Posterior vena cava (tissue), 2 donors: ENCODE data around the gene SLIT1. TPM values are rescaled to one million over a fixed set of nuclear protein-coding genes. Genes with fewer than 3 reads are reported as not detected.

Experiments
- DNase-seq: peaks from one replicate; pipeline ENCODE4 v3.0.0-alpha.2; 2020; ENCODE audit warnings: low spot score
- intact Hi-C, 2 donors: fragments of 100-400 bp; cut with DNase I; formaldehyde crosslinking; loops; one replicate each; pipeline versions ENCODE4 v1.14.1 to v1.14.2; 2022 to 2023
- total RNA-seq, 2 donors: library from RNA; stranded (reverse); fragmentation: NEBNext Ultra II Directional; extraction: Animal tissue kit (Norgen Biotek cat#: 25700); gene quantifications; one replicate each; pipeline ENCODE4 v1.2.1, GENCODE V29; 2021
- donor health status: DM: yes; HTN: yes; CAD: no.
- donor health status: DM: yes; HTN: yes; CAD: no.

Gene SLIT1
- total RNA-seq, 2 donors from 2014 or later = 0.23 to 0.33 TPM

DNA sequence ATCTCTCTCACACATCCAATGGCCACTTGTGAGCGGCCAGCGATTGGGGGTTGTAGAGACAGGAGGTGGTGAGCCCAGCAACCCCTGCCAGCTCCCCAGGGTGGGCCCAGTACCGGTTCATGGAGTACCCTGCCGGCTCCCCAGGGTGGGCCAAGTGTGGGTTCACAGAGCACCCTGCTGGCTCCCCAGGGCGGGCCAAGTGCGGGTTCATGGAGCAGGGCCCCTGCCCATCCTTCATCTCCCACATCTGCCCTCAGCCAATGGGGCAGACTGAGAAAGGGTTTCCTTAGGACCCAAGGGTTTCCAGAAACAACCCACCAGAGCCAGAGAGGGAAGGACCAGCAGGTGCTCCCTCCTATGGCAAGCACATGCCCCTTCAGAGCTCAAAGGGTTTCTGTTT, 21.4 kb upstream of the SLIT1 start:
- DNase-seq = peak; percentile 75
- intact Hi-C loops = loop anchor here in 1 of 2 donors (5.0 kb wide), 1 partner anchor 135 kb away; no protein-coding TSS in a partner anchor

DNA sequence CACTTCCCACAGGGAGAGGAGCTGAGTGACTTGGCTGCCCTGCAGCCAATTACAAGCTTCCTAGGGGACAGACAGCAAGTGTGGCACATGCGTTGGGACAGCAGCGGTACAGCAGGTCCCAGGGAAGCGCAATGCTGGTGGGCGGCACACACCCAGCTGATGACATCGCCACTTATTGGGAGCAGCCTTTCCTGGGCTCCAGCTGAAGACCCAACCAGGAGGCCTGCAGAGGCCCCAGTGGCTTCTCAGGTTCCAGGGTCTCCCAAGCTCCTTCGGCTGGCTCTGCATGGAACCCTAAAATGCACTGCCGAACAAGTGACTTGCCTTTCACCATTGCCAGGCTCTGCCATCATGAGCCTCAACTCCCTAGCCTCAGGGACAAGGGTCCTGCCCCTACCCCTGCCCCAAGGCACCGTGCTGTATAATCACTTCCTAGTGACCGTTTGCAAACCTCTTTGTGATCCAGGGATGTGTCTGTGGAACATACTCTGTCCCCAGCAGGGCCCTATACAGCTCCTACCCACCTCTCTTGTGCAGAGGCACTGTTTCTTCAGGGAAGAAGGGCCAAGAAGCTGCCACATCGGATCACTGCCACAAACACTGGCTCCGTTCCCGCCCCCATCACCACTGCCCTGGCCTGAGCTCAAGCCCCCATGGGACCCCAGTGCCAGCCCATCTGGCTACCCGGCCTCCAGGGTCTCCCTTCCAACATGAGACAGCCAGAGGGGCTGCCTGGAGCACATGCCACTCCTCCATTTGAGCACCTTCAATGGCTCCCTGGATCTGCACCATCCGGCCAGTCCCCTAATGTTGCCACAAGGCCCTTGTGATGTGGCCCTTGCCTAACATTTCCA, 19.3 kb upstream of the SLIT1 start:
- peak; percentile 75 for DNase-seq
- intact Hi-C loops = loop anchor here in 1 of 2 donors (5.0 kb wide), 1 partner anchor 133 kb away; no protein-coding TSS in a partner anchor

DNA sequence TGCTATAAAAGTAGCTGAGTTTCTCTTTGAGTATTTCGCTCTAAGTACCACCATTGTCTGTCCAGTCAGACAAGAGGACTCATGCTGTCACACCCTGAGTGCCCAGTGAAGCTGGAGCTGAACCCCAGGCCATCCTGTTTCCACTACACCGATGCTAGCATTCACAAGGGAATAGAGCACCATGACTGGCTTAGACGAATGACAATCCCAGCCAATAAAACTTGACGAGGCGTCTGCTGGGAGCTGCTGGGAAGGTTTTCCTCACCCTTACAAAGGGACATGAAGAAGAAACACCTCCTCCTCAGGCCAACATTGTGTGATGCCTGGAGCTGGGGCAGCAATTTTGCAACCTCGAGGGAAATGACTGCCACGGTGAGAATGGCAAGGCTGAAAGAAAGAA, 17.5 kb upstream of the SLIT1 start:
- intact Hi-C loops = no loop called here
- DNase-seq = peak; percentile 63

DNA sequence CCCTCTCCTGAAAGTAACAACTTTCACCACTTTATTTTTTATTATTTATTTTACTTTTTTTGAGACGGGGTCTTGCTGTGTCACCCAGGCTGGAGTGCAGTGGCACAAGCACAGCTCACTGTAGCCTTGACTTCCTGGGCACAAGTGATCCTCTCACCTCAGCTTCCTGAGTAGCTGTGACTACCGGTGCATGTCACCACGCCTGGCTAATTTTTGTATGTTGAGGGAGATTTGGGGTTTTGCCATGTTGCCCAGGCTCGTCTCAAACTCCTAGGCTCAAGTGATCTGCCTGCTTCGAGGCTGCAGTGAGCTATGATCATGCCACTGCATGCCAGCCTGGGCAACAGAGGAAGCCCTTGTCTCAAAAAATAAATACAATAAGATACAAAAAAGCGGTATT, 14.9 kb upstream of the SLIT1 start:
- DNase-seq = peak; percentile 36
- intact Hi-C loops = no loop called here

DNA sequence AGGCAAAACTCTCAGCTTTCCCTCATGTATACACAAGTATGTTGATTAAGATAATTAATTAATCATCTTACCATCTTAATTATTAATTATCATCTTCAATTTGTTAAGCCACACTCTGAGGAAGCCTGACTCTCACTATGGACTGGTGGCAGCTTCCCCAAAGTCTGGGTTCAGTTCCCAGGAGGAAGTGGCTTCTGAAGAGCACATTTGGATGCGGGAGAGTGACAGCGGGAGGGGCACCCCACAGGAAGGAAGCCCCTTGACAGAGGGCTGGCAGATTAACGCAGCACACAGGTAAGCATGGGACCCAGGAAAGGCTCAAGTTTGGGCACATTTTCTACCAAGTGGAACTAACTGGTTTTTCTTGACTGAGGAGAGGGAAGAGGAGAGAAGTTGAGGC, 13.4 kb upstream of the SLIT1 start:
- no peak for DNase-seq
- intact Hi-C loops = loop anchor here in 1 of 2 donors (5.0 kb wide), 1 partner anchor 122 kb away; no protein-coding TSS in a partner anchor

DNA sequence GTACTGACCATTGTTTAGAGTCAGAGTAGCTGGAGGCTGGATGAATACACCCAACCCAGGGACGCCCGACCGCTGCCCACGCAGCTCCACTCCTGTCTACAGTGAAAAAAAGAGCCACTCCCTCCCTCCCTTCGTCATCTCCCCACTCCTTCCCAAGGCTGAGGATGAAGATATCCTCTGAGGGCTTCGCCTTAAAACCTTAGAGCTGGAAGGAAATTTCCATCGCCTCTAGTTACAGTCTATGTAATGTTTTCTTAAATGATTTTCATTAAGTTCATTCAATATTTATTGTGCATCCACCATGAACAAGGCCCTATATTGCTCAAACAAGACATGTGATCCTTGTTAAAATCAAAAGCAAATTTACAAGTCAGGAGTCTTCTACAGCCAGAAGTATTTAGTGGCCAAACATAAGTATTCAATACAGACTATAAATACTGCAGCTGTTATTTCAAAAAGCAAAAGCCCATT, 11.3 kb upstream of the SLIT1 start:
- peak; percentile 16 for DNase-seq
- intact Hi-C loops = loop anchor here in 1 of 2 donors (5.0 kb wide), 1 partner anchor 120 kb away; no protein-coding TSS in a partner anchor

DNA sequence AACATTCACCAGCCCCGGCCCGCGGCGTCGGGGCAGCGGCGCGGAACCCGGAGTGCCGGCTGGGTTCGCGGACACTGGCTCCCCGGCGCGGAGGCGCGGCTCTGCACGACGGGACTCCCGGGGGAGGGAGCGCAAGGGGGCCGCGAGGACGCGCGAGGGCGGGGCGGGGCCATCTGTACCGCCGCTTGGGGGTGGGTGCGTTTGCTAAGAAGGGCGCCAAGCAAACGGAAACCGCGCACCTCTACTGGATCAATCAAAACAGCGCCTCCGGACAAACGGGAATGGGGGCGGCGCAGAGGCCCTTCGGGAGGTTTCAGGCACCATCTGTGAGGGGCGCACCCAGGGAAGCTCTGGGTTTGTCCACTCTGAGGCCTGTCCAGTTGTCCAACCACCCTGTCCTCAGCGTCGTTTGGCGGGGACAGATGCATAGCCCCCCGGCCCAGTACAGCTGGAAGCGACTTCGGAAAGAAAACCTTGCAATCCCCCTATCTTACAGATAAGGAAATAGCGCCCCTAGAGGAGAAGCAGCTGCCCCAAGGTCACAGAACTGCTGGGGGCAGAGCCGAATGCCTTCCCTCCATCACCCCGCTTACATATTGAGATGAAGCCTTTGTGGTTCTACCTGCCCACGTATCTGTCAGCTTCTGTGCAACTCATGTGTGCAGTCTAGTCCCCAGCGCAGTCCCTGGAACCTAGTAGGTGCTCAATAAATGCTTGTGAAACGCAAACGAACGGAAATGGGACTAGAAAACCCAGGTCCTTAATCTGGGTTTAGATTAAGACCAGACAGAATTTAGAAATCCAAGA, 10.7 kb upstream of the SLIT1 start:
- intact Hi-C loops = loop anchor here in 1 of 2 donors (5.0 kb wide), 1 partner anchor 119 kb away; no protein-coding TSS in a partner anchor
- DNase-seq = peak; percentile 83

DNA sequence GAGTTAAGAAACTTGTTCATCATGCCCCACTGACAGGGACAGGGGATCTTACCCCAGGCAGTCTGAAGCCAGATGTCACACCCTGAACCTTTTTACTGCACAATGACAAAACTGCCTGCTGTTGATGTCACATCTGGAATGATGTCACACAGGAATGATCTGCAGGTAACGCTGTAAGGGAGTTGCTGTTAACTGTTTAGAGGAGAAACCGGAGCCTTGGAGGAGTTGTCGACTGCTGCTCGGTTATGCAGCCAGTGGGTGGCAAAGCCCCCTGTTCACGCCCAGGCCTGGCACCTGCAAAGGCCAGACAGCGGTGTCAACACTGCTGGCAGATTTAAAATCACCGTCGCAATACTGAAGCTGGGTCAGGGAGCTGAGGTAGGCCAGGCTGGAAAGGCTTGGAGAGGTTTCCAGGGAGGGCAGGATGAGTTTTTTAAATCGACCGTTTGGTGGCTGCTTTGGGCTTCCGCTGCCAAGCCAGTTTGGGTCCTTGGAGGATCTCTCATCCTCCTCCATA, 10.0 kb upstream of the SLIT1 start:
- DNase-seq = peak; percentile 54
- intact Hi-C loops = loop anchor here in 1 of 2 donors (5.0 kb wide), 1 partner anchor 118 kb away; no protein-coding TSS in a partner anchor

DNA sequence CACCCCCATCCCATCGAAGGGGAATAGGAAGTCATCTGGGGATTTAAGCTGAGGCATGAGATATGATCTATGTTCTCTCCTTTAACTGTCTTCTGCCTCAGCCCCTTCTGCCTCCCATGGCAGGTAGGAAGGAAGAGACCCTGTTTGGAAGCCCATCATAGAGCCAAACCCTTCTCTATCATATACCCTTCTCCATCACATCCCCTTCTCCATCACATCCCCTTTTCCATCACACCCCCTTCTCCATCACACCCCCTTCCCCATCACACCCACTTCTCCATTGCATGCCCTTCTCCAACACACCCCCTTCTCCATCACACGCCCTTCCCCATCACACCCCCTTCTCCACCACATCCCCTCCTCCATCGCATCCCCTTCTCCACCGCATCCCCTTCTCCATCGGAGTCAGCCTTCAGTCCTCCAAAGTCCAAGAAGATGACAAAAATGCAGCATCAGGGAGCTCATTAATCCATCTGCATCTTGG, 7.2 kb upstream of the SLIT1 start:
- intact Hi-C loops = no loop called here
- peak; percentile 5 for DNase-seq

DNA sequence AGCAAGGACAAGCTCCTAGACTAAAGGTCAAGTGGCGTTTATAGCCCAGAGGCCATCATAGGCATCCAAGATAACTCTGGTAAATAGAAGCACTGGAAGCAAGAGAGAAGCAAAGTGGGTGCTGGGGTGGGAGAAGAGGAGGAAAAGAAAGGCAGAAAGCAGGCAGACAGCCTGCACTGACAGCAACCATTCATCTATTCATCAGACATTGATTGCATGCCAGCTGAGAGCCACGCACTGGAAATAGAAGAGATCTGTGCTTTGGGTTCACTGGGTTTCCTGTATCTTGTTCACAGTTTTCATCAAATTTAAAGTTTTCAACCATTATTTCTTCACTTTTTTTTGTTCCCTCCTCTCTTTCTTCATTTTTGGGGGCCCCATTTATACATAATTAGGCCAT, 4.7 kb upstream of the SLIT1 start:
- no peak for DNase-seq
- intact Hi-C loops = no loop called here

DNA sequence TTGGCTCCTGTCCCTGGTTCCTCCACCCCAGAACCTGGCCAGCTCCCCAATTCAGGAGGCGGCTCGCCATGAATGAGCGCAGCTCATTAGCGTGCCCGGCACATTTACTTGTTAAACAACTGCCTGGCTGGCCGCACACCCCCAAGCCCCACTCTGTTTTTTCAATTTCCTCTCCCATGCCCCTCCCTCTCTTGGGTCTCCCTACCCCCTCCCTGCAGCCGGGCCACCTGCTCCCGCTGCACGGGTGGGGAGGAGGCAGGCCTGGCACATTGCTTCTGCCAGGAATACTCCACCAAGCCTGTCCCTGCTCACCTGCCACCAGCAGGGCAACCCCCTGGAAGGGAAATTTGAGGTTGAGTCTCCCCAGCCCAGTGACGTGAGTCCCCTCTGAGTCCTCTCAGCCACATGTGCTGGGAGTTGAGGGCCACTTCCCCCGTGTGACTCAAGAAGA, 2.5 kb upstream of the SLIT1 start:
- DNase-seq = peak; percentile 40
- intact Hi-C loops = no loop called here

DNA sequence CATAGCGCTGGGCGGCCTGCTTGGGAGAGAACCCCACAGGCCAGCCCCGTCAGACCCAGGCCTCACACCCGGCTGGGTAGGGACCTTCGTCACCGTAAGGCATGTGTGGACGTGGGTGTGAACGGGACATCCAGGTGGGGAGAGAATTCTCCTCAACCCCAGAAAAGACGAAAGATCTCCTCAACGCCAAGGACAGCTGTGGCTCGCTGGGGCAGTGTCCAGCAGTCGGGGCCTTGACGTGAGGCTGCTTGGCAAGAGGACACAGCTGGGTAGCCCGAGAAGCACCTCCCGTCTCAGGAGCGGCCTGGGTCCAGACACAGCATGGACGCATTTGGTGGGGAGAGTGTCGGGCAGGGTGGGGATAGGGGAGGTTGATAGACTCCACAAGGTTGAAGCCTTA, 1.2 kb upstream of the SLIT1 start:
- DNase-seq = peak; percentile 45
- intact Hi-C loops = no loop called here

DNA sequence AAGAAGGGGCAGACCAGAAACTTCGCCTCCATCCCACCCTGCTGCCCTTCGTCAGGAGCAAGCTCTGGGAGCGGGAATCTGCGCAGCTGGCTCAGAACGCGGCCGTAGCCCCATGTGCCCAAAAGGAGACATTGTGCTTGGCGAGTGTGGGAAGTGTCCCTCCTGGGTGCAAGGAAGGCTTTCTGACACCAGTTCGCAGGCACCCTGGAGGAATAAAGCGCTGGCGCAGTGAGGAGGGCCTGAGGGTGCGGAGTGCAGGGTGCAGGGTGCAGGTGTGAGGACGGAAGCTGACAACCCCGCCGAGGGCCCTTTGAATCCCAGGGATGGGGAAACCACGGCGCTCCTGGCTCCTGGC, 811 bp downstream of the SLIT1 start:
- no peak for DNase-seq
- intact Hi-C loops = loop anchor here in 1 of 2 donors (5.0 kb wide), 1 partner anchor 1203 kb away; no protein-coding TSS in a partner anchor

DNA sequence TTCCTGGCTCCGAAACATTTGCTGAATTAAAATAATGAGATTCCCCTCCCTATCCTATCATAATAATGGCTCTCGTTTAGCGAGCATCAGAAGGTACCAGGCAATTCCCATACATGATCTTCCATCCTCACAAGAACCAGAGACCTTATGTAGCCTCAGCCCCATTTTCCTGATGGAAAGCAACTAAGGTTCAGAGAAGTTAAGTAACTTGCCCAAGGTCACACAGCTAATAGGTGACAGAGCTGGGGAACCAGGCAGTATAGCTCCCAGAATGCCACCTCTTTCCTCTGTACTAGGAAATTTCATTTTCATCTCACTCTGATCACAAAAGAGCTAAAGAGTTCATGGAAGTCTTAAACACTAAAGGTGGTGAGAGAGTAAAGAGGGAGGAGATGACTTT, 2.4 kb downstream of the SLIT1 start:
- intact Hi-C loops = loop anchor here in 1 of 2 donors (5.0 kb wide), 1 partner anchor 1201 kb away; no protein-coding TSS in a partner anchor
- DNase-seq = no peak

DNA sequence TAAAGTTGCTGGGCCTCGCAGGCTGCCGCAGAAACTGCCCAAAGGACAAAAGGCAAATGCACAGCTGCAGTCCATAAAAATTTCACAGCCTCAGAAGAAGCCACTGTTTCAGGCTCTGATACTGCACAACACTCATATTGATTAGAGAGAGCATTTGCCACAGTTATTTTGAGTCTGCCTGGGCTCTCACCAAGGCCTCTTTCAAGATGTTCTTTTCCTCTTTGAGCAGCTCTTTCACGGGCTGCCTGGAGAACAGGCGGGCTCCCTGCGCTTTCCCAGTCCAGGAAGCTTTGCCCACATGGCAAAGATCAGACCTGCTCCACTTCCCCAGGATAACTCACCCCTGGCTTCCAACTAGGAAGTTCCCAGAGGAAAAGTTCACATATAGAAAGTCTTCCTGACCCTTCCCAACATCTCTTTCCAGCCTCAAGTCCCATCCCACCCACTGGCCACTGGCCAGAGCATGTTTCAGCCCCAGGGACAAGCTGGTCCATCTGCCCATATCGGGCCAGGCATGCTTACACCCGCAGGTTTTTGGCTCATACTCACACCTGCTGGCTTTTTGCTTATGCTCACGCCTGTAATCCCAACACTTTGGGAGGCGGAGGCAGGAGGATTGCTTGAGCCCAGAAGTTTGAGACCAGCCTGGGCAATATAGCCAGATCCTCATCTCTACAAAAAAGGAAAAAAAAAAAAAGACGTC, 3.3 kb downstream of the SLIT1 start:
- intact Hi-C loops = loop anchor here in 1 of 2 donors (5.0 kb wide), 1 partner anchor 1200 kb away; no protein-coding TSS in a partner anchor
- DNase-seq = no peak

DNA sequence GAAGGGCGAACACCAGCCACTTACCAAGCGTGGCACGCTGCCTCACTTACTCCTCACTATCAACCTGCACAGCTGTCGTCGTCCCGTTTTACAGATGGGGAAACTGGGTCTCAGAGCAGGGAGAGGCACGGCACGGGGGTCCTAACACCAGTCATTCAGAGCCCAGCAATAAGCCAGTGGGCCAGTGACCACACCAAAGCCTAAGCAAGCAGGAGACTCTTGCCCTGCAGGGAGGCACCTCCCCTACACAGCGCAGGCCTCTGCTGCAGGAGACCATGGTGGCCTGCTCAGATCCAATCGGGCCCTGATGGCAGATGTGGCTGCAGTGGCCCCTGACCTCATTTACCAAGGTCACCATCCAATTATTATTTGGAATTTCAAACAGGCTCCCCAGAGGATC, 4.8 kb downstream of the SLIT1 start:
- DNase-seq = peak; percentile 42
- intact Hi-C loops = loop anchor here in 1 of 2 donors (5.0 kb wide), 1 partner anchor 1199 kb away; no protein-coding TSS in a partner anchor

DNA sequence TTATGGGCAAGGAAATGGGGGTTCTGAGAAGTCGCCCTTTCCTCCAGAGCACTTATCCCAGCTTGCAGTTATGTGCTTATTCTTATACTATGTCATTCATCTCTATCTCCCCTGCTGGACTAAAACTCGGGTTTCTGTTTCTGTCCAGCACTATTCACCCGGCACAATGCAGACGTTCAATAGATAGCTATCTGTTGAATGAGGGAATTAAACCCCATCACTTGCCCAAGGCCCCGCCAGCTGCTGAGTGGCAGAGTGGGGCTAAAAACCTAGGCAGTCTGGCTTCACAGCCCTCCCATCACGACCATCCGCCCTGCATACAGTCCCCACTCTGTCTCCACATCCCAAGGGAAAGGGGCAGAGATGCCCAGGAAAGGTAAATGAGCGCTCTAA, 5.4 kb downstream of the SLIT1 start:
- peak; percentile 42 for DNase-seq
- intact Hi-C loops = loop anchor here in 1 of 2 donors (5.0 kb wide), 1 partner anchor 1198 kb away; no protein-coding TSS in a partner anchor

DNA sequence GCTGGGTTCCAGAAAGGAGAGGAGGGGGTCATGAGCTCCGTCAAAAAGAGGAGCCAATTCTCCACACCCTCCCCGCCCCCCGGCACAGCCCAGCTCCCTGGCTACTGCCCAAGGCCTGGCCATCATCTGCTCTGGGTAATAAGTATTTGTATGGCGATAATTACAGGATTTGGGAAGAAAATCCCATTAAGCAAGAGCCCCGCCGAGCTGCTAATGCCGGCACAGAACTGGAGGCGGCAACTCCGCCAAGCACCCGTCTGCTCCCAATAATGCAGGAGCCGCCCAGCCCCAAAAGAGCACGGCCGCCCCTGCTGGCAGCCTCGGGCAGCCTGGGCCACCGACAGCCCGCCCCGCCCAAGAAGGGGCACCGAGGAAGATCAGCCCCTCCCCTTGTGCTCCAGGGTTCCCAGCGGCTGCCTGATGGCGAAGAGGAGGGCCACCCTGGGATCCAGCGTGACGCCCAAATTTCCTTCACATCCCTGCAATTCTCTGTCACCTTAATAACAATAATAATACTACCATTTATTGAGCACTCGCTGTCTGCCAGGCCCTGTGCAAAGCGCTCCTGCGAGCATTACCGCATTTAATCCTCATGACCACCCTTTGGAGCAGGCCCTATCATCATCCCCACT, 5.9 kb downstream of the SLIT1 start:
- intact Hi-C loops = loop anchor here in 1 of 2 donors (5.0 kb wide), 1 partner anchor 1198 kb away; no protein-coding TSS in a partner anchor
- DNase-seq = peak; percentile 60
